GM21515 (cell line): ENCODE results near the gene OSGEPL1.
"Not testable (repeated sequence)": the region's sequence is repeated elsewhere in the genome, so short reads cannot be mapped to it uniquely, and the experiment has no call there.

Experiments used
- ATAC-seq: cut with Tn5 transposase; IDR thresholded peaks from one replicate; pipeline ENCODE4 v1.9.1; 2021; ENCODE audit not compliant: unreplicated experiment

Gene OSGEPL1

GRCh38 chr2:189751080-189751658 is 11.4 kb downstream of the OSGEPL1 start:
- peak; percentile 74 for ATAC-seq

GRCh38 chr2:189729430-189729829 is 33.2 kb downstream of the OSGEPL1 start:
- ATAC-seq: no peak

GRCh38 chr2:189726849-189727248 is 35.7 kb downstream of the OSGEPL1 start:
- no peak for ATAC-seq

GRCh38 chr2:189726271-189726670 is 36.3 kb downstream of the OSGEPL1 start:
- no peak for ATAC-seq

- ATAC-seq: no peak
Observed at GRCh38 chr2:189723192-189723591, 39.4 kb downstream of the OSGEPL1 start.

DNA sequence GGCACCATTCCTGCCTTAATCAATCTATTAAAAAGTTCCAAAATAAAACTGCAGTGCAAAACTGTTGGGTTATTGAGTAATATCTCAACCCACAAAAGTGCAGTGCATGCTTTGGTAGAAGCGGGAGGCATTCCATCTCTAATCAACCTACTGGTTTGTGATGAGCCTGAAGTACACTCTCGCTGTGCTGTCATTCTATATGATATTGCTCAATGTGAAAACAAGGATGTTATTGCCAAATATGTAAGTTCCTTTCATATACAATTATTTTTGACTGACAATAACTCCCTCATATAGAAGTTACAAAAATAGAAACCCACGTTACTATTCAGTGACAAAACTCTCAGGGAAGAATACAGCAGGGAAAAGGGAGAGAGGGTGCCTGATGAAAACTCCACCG is 43.0 kb downstream of the OSGEPL1 start:
- no peak for ATAC-seq

GRCh38 chr2:189717593-189717992 is 45.0 kb downstream of the OSGEPL1 start:
- ATAC-seq: not testable (repeated sequence)

GRCh38 chr2:189709501-189710221 is 52.9 kb downstream of the OSGEPL1 start:
- ATAC-seq: no peak

DNA sequence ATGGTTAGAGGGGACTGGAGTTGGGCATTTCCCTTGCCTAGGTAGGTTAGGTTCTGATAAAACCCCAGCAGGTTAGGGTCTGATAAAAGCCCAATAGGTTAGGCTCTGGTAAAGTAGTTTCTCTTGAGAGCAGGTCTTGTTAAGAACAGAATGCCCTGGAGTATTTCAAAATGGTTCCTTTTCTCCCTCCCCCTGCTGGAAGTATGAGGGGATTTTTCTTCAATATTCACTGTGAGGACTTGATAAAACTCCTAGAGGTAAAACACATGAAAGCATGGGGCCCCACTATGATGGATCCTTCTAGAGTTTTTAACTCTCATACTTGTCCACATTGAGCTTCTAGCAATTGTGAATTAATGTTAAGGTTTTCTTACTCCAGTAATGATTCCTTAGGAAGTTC is 60.5 kb downstream of the OSGEPL1 start:
- ATAC-seq: no peak

- ATAC-seq: no peak
Observed at GRCh38 chr2:189700681-189701080, 61.9 kb downstream of the OSGEPL1 start.

GRCh38 chr2:189698020-189698887 is 64.3 kb downstream of the OSGEPL1 start:
- ATAC-seq: peak; percentile 66
